Cerebellar nuclear complex (tissue), 1 donor: ENCODE measurements around the gene UNC93A.
"Not testable (repeated sequence)": the region's sequence is repeated elsewhere in the genome, so short reads cannot be mapped to it uniquely, and the experiment has no call there.

Source experiments
- DNase-seq, 2 experiments: peaks; one replicate each; lab custom pipeline; 2025; lab: John Stamatoyannopoulos, UW

The UNC93A gene

DNA sequence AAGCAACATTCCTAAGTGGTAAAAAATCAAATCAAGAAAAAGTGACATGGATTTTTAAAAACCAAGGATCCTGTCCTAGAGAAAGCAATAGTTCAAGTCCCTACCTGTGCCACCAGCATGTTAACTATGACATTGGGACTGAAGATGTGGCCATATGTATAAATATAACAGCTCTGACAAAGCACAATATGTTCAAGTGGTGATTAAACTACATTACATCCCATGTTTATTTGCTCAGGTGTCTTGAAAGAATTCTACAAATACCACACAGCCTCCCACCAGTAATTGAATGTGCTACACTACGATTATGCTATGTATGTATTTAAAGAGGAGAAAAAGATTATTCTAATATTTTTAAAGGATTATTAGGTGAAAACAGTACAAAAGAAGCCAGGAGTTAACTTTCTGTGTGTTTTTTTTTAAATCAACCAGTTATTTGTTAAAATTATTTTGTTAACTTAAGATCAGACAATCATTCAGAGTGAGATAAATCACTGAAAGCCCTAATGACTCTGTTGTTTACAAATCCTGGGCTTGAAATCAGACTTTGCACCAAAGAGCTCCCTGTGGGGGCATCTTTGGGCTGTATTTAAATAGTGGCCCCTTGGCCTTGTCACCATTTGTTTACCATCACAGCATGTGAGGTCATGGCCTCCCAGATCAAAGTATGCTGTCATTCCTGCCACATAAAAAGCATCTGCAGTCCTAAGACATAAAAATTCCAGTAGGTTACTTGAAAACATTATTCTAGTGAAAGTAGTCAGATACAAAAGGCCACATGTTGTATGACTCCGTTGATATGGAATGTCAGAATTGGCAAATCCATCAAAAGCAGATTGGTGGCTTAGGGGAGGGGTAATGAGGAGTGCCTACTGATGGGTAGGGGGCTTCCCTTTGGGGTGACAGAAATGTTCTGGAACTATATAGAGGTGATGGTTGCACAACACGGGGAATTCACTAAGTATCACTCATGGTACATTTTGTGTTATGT is 50.8 kb downstream of the UNC93A start:
- no peak for DNase-seq

DNA sequence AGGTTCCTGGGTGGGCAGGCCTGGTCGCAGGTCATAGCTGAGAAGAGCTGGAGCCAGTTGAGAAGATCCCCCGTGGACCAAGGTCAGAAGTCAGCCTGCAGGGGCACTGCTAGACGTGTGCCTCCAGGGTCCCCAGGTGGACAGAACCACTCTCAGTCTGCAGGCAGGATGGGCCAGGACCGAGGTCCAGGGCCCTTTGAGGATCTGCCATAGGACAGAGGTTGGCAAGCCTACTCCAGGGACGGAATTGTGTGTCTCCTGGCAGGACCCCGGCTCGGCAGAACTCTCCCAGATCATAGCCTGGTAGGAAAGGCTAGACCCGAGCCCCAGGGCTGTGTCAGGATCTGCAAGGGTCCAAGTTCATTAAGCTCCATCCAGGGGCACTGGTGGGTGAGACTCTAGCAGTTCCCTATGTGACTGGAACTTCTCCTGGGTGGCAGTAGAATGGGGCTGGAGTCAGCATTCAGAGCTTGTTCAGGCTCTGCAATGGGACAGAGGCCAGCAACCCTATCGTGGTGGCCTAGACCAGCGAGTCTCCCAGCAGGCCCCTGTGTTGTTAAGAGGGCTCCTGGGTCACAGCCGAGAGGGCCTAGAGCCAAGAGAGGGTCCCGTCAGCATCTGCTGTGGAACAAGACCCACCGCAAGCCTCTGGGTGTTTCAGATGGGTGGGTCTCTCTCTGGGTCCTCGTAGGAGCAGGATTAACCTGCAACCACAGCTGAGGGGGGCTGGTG is 51.9 kb downstream of the UNC93A start:
- no peak for DNase-seq

GRCh38 chr6:167345348-167345747 is 54.2 kb downstream of the UNC93A start:
- DNase-seq = no peak

- no peak for DNase-seq
Measured at GRCh38 chr6:167345960-167346359, 54.8 kb downstream of the UNC93A start.

- no peak for DNase-seq
Measured at GRCh38 chr6:167347226-167347625, 56.1 kb downstream of the UNC93A start.

GRCh38 chr6:167349631-167350274 is 58.6 kb downstream of the UNC93A start:
- no peak for DNase-seq

DNA sequence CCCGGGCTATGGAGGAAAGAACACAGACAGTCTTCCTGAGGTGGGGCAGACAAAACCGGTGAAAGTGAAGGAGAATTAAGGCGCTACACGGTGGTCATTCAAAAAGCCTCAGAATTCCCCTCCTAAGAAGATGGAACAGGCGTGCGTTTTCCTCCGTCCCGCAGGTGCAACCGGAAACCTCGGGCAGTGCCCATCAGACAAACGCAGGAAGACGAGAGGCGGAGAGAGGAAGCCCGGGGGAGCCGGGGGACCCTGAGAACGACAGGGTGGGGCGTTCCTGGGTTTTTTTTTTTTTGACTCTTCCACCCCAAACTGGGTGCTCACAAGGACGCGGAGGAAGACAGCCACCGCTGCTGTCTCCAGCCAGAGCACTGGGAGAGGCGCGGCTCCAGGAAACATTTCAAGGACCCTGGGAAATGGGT is 59.2 kb downstream of the UNC93A start:
- no peak for DNase-seq

GRCh38 chr6:167350731-167351655 is 59.9 kb downstream of the UNC93A start:
- DNase-seq = peak in 1 of 2 experiments; percentile 20

DNA sequence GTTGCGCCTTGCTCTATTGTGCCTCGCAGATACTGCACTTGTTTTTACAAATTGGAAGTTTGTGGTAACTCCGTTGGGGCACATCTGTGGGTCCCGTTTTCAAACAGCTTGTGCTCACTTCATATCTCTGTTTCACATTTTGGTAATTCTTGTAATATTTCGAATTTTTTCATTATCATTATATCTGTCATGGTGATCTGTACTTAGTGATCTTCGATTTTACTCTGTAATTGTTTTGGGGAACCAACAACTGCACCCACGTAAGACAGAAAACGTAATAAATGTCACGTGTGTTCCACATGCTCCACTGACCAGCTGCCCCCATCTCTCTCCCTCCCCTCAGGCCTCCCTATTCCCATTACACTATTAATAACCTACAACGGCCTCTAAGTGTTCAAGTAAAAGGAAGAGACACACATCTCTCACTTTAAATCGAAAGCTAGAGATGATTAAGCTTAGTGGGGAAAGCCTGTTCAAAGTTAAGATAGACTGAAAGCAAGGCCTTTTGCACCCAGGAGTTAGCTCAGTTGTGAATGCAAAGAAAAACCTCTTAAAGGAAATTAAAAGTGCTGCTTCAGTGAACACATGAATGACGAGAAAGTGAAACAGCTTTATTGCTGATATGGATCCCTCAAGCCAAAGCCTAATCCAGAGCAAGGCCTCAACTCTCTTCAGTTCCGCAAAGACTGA is 60.7 kb downstream of the UNC93A start:
- no peak for DNase-seq

- no peak for DNase-seq
Measured at GRCh38 chr6:167356874-167357273, 65.8 kb downstream of the UNC93A start.

- DNase-seq = not testable (repeated sequence)
Measured at GRCh38 chr6:167358394-167358793, 67.3 kb downstream of the UNC93A start.

- DNase-seq = not testable (repeated sequence)
Measured at GRCh38 chr6:167361170-167361569, 70.1 kb downstream of the UNC93A start.
